ENCODE data around the gene SATB2.

SATB2 gene

GRCh38 chr2:199465988-199466691 lies 8.4 kb upstream of the SATB2 start:
- no peak for DNase-seq

GRCh38 chr2:199465390-199465789 lies 7.7 kb upstream of the SATB2 start:
- DNase-seq = no peak

- no peak for DNase-seq
Measured at GRCh38 chr2:199464606-199465352, 7.0 kb upstream of the SATB2 start.

DNA sequence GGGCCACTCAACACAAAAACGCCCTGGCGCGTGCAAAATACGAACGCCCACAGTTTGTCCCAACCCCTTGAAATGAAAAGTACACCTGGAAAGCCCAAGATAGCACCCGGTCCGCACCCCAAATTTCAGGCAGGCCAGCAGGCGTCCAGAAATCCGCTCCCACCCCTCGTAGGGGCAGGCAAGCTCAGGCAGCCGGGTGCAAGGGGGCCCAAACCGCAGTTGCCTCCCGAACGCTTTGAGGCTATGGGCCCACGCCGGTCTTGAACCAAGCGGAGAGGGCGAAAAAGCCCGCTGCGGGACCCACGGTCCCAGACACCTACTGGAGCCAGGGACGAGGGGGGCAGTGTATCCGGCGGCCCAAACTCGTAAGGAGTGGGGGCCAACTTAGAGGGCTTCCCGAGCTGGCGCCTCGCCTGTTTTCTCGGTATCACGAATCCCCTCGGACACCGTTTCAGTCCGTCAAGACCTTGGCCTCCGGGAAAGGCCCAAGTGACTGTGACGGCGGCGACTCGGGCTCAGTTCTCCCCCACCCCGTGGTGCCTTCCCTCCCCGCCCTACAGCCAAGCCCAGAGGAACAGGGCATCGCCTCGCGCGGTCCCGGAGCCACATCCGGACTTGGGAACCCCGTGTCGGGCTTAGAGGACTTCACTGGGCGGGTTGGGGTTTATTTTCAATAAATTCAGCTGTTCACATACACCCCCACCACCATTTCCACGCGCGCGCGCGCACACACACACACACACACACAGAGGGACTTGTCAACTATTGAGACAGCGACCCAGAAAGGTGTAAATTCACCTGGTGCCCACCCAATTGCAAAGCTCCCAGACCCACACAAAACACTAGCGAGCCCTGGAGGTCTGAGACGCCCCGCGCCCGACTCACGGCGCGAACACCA lies 6.2 kb upstream of the SATB2 start:
- no peak for DNase-seq

GRCh38 chr2:199462956-199463692 lies 5.4 kb upstream of the SATB2 start:
- peak; percentile 57 for DNase-seq

- no peak for DNase-seq
Measured at GRCh38 chr2:199462347-199462955, 4.7 kb upstream of the SATB2 start.

DNA sequence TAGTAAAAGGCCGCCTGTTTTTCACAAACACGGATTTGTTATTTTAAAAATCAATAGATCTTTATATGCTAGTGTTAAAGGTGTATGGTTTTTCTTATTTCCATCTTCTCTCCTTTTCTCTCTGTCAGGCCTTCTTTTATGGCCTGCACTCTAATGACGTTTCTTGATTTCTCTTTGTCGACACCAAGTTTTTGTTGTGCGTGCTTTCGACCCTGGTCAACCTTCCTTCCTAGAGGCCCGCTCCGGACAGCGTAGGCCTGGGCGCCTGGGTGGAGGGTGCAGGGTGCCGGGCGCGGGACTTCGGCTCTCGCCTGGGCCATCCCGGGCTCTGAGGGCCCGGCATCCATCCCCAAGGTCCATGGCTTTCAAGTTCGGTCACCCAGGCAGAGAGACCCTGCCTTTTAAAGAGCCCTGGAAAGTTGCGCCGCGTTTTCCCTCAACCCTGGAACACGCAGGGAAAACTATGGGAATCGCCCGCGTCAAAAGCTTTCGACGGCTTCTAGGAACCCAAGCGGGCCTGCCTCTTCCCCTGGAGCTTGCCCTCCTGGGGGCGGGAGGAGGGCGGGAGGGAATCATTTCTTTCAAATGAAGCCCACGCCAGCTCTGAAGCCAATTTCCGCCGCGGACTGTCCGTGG lies 4.1 kb upstream of the SATB2 start:
- DNase-seq = no peak

- DNase-seq = no peak
Measured at GRCh38 chr2:199460846-199461710, 3.3 kb upstream of the SATB2 start.

DNA sequence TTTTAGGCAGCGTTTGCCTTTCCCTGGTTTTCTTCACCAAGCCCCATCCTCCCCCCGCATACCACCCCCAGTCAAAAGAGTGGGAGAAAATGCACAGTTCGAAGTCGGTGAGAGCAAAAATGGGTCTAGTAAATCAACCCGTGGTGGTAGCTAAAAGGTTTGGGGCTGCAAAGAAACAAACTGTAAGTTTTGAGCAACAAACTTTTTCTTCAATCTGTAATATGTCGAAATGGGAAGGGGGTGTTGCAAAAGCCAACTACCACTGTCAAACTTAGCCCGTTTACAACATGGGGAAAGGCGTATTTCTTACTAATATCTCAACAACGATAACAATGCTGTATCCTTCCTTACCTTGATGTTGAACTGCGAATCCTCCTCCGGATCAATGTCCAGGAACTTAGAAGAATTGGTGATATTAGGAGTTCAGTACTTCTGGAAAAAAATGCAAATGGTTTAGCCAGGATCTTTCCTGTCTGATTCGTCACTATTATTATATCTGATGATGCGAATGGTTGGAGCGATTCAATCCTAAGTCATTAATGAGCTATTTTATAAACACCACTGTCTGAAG lies 2.4 kb upstream of the SATB2 start:
- no peak for DNase-seq

DNA sequence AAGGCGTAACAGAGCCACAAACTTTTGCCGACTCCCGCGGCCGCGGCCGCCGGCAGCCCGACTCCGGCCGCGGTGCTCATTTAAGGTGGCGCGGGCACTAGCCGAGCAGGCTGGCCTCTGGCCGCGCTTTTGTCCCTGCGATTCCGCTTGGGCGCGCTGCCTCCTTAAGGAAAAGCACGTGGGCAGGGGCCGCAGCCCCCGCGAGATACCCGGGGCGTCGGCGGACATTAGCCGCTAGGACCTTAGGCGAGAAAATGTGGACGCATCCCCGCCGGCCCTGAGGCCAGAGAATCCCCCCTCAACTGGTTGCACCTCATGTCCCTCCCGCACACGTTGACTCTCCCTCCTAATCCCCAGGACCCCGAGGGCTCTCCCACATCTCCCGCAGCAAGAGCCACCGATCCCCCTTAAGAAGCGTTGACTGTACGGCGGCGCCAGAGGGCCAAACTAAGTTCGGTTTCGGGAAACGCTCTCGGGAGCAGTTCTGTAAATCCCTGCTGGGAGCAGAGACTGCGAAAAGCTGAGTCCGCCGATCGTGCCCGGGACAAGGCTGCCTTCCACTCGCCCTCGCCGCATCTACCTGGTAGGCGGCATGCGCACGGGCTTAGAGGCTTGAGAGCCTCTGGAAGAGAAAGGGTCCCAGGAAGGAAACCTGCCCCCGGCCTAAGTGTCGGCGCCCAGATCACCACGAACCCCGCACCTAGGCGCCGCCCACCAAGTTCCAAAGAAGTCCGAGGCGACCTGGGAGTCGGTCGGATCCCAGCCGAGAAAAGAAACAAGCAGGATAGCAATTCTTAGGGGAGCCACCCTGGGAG lies 1.8 kb upstream of the SATB2 start:
- peak; percentile 81 for DNase-seq

DNA sequence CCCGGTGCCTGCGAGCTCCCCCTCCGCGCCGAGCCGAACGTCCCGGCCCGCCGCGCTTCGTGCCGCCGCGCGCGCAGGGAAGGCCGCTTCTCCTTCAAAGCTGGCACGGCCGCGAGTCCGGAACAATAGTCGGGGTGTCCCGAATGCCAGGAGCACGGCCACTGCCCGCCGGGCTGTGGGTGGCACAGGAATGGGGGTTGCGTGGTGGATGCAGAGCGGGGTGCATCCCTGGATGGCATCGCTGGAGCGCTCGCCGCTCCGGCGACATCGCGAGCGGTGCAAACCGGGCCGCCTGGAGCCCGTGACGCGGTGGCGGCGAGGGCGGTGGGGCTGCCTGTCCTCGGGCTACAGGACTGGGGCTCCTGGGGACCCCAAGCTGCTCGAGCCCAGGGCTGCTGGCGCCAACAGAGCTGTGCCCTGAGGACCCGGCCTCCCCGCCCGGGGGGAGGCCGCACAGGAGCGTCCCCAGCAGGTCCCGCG lies 1.1 kb upstream of the SATB2 start:
- DNase-seq = no peak

DNA sequence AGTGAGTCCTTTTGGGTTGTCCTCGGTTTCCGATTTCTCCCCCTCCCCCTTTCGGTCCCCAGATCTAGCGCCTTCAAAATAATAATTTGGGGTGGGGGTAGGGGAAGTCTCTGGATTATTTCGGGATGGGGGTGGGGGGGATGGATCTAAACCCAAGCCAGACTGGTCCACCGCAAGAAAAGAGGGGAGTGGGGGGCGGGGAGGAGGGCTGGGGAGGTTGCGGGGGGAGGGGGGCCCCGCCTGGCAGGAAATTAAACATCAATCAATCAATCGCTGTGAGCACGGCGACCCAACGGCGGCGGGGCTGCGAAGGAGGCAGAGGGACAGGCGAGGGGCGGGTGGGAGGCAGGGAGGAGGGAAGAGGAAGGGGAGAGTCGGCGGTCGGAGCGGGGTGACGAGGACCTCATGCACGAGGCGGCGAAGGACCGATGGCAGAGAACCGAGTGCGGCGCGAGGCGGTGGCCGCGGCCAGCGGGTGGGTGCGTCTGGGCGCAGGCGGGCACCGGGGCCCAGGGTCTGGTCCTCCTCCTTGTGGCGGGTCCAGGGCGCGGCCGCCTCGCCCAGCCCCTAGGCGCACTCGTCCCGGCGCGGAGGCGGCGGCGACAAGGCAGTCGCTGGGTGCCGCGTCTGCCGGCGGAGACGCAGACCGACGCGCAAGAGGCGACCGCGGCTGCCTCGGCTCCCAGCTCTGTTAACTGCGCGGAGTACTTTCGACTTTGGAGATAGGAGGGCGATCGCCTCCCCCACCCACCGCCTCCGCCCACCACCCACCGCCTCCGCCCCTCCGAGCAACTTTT lies 468 bp upstream of the SATB2 start:
- DNase-seq = peak; percentile 53

DNA sequence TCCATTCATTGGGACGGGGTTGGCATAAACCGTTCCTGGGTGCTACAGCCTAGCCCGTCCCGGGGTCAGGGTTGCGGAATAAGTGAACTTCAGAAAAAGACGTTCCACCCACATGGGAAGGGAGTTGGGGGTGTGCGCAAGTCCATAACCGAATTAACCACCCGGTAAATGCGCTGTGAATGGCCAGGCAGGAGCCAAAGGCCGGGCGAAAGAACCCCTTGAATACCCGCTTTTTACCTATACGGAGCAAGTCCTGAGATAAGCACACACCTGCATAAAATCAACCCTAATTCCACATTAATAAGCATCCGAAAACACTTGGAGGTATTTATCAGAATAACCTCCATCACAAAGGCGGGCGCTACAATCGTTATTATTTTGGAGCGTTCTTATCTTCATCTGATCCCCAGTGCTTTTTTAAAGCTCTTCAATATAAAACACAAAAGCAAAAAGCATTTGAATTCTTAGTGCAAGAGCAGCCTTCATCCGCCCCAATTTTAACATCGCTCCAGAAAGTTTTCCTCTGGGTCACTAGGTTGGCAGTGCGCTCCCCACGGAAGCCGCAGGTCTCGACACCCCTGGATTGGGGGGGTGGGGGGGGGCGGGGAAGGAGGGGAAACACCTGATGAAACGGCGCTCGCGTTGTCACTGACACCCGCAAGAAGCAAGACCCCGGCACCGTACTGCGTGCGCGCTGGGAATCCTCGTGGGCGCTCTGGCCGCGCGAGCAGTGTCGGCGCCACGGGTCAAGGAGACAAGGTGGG lies 1.2 kb downstream of the SATB2 start:
- no peak for DNase-seq

DNA sequence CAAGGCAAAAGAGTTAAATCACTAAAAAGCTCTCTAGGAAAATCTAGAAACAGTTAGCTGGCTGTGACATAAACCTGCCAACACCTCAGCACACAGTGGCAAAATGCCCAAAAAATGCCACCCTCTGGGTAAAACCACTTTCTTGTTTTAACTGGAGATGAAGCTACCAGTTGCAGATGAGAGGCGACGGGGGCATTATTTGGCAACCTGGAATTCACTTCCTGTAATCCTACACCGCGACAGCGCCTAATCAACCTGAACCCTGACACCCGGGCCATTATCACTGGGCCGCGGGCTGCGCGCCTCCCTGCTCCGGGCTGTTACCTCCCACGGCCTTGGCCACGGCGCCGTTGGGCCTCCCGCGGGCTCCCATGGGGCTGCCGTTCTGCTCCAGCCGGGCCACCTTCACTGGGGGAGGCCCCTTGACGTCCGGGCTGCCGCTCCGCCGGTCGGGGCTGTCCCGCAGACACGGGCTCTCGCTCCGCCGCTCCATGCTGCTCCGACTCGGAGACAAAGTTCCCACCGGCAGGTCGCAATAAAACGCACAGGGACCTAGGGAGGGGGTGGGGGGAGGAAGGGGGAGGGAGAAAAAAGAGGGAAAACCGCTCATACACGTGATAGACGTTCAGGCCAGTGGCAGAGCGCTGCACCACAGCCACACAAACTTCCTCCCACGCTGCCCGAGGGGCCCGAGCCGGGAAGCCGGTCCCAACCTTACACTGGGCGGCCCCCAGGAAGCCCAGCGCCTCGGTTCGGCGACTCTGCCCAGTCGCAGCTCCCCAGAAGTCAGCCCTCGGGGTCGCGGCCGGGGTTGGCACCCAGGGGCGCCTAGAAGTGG lies 2.0 kb downstream of the SATB2 start:
- peak; percentile 79 for DNase-seq

DNA sequence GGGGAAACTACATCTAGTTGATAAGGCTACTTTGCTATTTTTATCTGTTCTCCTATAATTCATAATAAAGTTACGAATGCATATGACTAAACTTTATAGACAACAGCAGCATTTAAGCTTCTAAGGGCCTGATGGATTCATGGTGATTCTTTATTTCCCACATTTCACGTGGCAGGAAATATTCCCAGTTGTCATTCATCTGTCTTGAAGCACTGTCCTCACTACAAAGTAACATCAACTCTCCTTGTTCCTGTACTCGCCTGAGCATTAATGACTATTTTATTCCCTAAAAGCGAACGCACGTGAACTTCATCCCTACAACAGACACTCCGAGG lies 2.6 kb downstream of the SATB2 start:
- no peak for DNase-seq

DNA sequence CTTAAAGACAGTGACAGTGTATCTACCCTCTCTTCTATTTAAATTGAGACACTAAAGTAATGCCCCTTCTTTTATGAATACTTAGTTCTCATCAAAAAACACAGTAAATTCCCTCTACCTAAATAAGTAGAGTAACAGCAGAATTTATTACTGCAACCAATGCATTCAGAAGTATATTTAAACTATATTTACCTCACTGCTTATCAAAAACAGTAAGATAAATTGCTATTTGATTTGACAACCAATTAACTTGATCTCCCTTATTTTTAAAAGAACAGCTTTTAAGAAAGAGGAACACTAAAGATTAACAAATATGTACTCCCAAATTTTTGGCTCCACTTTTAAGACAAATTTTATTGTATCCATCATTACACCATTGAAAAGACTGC lies 4.8 kb downstream of the SATB2 start:
- DNase-seq = no peak

Data from NCI-H1092 (cell line).